Esophagus (tissue), 2 donors: ENCODE results near the gene CEL. TPM values are rescaled to one million over a fixed set of nuclear protein-coding genes. Genes with fewer than 3 reads are reported as not detected.
"Not testable (repeated sequence)": the region's sequence is repeated elsewhere in the genome, so short reads cannot be mapped to it uniquely, and the experiment has no call there.

Experiments used
- H3K27ac ChIP-seq, 2 donors: one replicate each; pipeline ENCODE4 v1.5.1; 2013; ENCODE audit warnings: low read depth in 2 of 2, mild to moderate bottlenecking in 2 of 2, inconsistent platforms in 1 of 2, low read length in 1 of 2, moderate library complexity in 1 of 2
- H3K27me3 ChIP-seq, 2 donors: one replicate each; pipeline ENCODE4 v1.6.1; 2013; ENCODE audit warnings: low read length in 2 of 2, control low read depth in 1 of 2, mild to moderate bottlenecking in 1 of 2; ENCODE audit not compliant: insufficient read depth in 2 of 2, control insufficient read depth in 1 of 2
- H3K36me3 ChIP-seq, 2 donors: one replicate each; pipeline ENCODE4 v1.6.1; 2013; ENCODE audit warnings: low read length in 1 of 2; ENCODE audit not compliant: control insufficient read depth in 2 of 2, insufficient read depth in 2 of 2
- H3K4me1 ChIP-seq, 2 donors: one replicate each; pipeline ENCODE4 v1.6.1; 2013; ENCODE audit warnings: low read length in 1 of 2; ENCODE audit not compliant: control insufficient read depth in 2 of 2, insufficient read depth in 2 of 2
- H3K4me3 ChIP-seq, 2 donors: one replicate each; pipeline ENCODE4 v1.5.1; 2013; ENCODE audit warnings: low read length in 2 of 2, mild to moderate bottlenecking in 2 of 2, low read depth in 1 of 2, moderate library complexity in 1 of 2
- H3K9me3 ChIP-seq, 2 donors: one replicate each; pipeline ENCODE4 v1.6.1; 2013; ENCODE audit warnings: mild to moderate bottlenecking in 2 of 2, low read depth in 1 of 2, low read length in 1 of 2, moderate library complexity in 1 of 2; ENCODE audit not compliant: control insufficient read depth in 2 of 2, insufficient read depth in 1 of 2
- WGBS, 2 donors: extraction: QIAGEN DNeasy Blood & Tissue Kit; methylation state at CpG; one replicate each; pipeline ENCODE4 v1.1.7; 2013; 5-methylcytosine and 5-hydroxymethylcytosine counted together
- polyA plus RNA-seq, 2 donors: library from polyadenylated mRNA; stranded (reverse); fragments of 200-250 nt; gene quantifications; one replicate each; pipeline ENCODE4 v1.2.3, GENCODE V29; 2013
- donor health status: healthy with polysubstance abuse.
- donor health status: Bipolar disorder and iron deficiency.

CEL gene
- polyA plus RNA-seq, 2 donors: 2.1 to 3.3 TPM

DNA sequence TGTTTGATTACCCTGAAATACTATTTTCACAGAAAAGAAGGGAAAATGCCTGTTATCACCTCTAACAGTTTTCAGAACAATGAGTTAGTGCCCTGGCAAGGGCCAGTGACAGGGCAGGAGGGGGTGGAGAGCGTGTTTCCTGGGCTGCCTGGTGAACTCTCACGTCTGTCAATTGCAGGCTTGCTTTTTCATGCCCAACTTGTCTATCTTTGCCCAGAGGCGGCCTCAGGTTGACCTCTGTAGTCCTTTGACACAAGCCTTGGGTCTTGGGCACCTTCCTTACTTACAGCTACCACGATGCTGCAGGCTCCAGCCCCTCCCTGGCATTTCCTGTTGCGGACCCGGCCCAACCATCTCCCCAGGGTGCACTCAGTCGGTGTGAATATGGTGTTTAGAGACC, 2.2 kb upstream of the CEL start:
- Histone ChIP-seq H3K4me3 (no peak overlapping the region), H3K27me3 (no peaks in the 10 kb centered on the region), H3K27ac (peak overlapping the region; percentile 62 to 88), H3K9me3 (no peaks in the 10 kb centered on the region), H3K4me1 (peaks cover 11 to 38% of the 10 kb centered on the region in 2 donors), H3K36me3 (peaks cover 0 to 23% of the 10 kb centered on the region in 2 donors)
- WGBS, 2 donors: 29 to 32% methylated on average over 7 of the region's 7 CpGs

DNA sequence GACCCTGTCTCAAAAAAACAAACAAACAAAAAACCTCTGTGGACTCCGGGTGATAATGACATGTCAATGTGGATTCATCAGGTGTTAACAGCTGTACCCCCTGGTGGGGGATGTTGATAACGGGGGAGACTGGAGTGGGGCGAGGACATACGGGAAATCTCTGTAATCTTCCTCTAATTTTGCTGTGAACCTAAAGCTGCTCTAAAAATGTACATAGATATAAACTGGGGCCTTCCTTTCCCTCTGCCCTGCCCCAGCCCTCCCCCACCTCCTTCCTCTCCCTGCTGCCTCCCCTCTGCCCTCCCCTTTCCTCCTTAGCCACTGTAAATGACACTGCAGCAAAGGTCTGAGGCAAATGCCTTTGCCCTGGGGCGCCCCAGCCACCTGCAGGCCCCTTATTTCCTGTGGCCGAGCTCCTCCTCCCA, 1.4 kb upstream of the CEL start:
- Histone ChIP-seq H3K27ac (peak overlapping the region; percentile 56 to 69), H3K4me1 (peaks cover 11 to 43% of the 10 kb centered on the region in 2 donors), H3K4me3 (no peak overlapping the region), H3K9me3 (no peaks in the 10 kb centered on the region), H3K36me3 (peaks cover 0 to 16% of the 10 kb centered on the region in 2 donors), H3K27me3 (no peaks in the 10 kb centered on the region)
- WGBS, 2 donors: 29 to 46% methylated on average over 5 to 6 of the region's 6 CpGs

DNA sequence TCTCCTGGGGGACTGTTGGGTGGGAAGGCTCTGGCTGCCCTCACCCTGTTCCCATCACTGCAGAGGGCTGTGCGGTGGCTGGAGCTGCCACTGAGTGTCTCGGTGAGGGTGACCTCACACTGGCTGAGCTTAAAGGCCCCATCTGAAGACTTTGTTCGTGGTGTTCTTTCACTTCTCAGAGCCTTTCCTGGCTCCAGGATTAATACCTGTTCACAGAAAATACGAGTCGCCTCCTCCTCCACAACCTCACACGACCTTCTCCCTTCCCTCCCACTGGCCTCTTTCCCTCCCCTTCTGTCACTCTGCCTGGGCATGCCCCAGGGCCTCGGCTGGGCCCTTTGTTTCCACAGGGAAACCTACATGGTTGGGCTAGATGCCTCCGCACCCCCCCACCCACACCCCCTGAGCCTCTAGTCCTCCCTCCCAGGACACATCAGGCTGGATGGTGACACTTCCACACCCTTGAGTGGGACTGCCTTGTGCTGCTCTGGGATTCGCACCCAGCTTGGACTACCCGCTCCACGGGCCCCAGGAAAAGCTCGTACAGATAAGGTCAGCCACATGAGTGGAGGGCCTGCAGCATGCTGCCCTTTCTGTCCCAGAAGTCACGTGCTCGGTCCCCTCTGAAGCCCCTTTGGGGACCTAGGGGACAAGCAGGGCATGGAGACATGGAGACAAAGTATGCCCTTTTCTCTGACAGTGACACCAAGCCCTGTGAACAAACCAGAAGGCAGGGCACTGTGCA, 590 bp upstream of the CEL start:
- peak overlapping the region; percentile 57 to 80 for H3K27ac ChIP-seq
- 43 to 46% methylated on average over 13 to 14 of the region's 14 CpGs for WGBS, 2 donors
- peaks cover 0 to 17% of the 10 kb centered on the region in 2 donors for H3K36me3 ChIP-seq
- H3K27me3 ChIP-seq, H3K9me3 ChIP-seq, H3K4me3 ChIP-seq: not testable (repeated sequence)
- peaks cover 11 to 39% of the 10 kb centered on the region in 2 donors for H3K4me1 ChIP-seq

DNA sequence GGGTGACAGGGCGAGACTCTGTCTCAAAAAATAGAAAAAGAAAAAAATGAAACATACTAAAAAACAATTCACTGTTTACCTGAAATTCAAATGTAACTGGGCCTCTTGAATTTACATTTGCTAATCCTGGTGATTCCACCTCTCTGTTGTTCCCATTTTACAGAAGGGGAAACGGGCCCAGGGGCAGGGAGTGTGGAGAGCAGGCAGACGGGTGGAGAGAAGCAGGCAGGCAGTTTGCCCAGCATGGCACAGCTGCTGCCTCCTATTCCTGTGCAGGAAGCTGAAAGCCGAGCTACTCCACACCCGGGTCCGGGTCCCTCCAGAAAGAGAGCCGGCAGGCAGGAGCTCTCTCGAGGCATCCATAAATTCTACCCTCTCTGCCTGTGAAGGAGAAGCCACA, 788 bp downstream of the CEL start:
- Histone ChIP-seq H3K4me1 (peaks cover 5 to 33% of the 10 kb centered on the region in 2 donors), H3K36me3 (peaks cover 0 to 11% of the 10 kb centered on the region in 2 donors)
- not testable (repeated sequence) for H3K9me3 ChIP-seq, H3K27me3 ChIP-seq, H3K27ac ChIP-seq, H3K4me3 ChIP-seq
- 35 to 45% methylated on average over 2 to 3 of the region's 8 CpGs for WGBS, 2 donors

DNA sequence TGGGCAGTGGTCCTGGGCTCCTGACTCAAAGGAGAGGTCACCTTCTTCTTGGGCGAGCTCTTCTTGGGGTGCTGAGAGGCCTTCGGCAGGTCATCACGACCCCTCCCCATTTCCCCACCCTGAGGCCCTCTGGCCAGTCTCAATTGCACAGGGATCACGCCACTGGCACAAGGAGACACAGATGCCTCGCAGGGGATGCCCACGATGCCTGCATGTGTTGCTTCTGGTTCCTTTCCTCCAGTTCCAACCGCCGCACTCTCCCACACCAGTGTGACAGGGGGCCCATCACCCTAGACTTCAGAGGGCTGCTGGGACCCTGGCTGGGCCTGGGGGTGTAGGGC, 1.3 kb downstream of the CEL start:
- Histone ChIP-seq H3K9me3 (no peaks in the 10 kb centered on the region), H3K4me1 (peaks cover 5 to 31% of the 10 kb centered on the region in 2 donors), H3K27ac (no peak overlapping the region), H3K4me3 (no peak overlapping the region), H3K27me3 (no peaks in the 10 kb centered on the region), H3K36me3 (peaks cover 0 to 6% of the 10 kb centered on the region in 2 donors)
- WGBS, 2 donors: 75 to 79% methylated on average over 8 of the region's 8 CpGs

DNA sequence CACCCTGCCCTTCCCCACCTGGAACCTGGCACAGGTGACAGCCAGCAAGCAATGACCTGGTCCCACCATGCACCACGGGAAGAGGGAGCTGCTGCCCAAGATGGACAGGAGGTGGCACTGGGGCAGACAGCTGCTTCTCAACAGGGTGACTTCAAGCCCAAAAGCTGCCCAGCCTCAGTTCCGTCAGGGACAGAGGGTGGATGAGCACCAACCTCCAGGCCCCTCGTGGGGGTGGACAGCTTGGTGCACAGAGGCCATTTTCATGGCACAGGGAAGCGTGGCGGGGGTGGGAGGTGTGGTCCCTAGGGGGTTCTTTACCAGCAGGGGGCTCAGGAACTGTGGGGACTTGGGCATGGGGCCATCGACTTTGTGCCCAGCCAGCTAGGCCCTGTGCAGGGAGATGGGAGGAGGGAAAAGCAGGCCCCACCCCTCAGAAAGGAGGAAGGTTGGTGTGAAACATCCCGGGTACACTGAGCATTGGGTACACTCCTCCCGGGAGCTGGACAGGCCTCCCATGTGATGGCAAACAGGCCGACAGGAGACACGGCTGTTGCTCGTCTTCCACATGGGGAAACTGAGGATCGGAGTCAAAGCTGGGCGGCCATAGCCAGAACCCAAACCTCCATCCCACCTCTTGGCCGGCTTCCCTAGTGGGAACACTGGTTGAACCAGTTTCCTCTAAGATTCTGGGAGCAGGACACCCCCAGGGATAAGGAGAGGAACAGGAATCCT, 1.9 kb downstream of the CEL start:
- 60 to 65% methylated on average over 14 of the region's 14 CpGs for WGBS, 2 donors
- Histone ChIP-seq H3K27ac (no peak overlapping the region), H3K4me1 (peaks cover 5 to 26% of the 10 kb centered on the region in 2 donors), H3K27me3 (no peaks in the 10 kb centered on the region), H3K9me3 (no peaks in the 10 kb centered on the region), H3K4me3 (no peak overlapping the region), H3K36me3 (peaks cover 0 to 5% of the 10 kb centered on the region in 2 donors)

DNA sequence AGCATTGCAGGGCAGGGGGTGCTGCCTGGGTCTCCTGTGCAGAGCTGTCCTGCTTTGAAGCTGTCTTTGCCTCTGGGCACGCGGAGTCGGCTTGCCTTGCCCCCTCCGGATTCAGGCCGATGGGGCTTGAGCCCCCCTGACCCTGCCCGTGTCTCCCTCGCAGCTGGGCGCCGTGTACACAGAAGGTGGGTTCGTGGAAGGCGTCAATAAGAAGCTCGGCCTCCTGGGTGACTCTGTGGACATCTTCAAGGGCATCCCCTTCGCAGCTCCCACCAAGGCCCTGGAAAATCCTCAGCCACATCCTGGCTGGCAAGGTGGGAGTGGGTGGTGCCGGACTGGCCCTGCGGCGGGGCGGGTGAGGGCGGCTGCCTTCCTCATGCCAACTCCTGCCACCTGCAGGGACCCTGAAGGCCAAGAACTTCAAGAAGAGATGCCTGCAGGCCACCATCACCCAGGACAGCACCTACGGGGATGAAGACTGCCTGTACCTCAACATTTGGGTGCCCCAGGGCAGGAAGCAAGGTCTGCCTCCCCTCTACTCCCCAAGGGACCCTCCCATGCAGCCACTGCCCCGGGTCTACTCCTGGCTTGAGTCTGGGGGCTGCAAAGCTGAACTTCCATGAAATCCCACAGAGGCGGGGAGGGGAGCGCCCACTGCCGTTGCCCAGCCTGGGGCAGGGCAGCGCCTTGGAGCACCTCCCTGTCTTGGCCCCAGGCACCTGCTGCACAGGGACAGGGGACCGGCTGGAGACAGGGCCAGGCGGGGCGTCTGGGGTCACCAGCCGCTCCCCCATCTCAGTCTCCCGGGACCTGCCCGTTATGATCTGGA, 2.7 kb downstream of the CEL start:
- peaks cover 5 to 26% of the 10 kb centered on the region in 2 donors for H3K4me1 ChIP-seq
- 70 to 72% methylated on average over 24 to 30 of the region's 30 CpGs for WGBS, 2 donors
- H3K36me3 ChIP-seq: peaks cover 0 to 5% of the 10 kb centered on the region in 2 donors
- H3K9me3 ChIP-seq: no peaks in the 10 kb centered on the region
- no peak overlapping the region for H3K27ac ChIP-seq
- H3K27me3 ChIP-seq: no peaks in the 10 kb centered on the region
- no peak overlapping the region for H3K4me3 ChIP-seq

DNA sequence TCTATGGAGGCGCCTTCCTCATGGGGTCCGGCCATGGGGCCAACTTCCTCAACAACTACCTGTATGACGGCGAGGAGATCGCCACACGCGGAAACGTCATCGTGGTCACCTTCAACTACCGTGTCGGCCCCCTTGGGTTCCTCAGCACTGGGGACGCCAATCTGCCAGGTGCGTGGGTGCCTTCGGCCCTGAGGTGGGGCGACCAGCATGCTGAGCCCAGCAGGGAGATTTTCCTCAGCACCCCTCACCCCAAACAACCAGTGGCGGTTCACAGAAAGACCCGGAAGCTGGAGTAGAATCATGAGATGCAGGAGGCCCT, 3.2 kb downstream of the CEL start:
- peaks cover 5 to 22% of the 10 kb centered on the region in 2 donors for H3K4me1 ChIP-seq
- 79 to 97% methylated on average over 17 of the region's 17 CpGs for WGBS, 2 donors

DNA sequence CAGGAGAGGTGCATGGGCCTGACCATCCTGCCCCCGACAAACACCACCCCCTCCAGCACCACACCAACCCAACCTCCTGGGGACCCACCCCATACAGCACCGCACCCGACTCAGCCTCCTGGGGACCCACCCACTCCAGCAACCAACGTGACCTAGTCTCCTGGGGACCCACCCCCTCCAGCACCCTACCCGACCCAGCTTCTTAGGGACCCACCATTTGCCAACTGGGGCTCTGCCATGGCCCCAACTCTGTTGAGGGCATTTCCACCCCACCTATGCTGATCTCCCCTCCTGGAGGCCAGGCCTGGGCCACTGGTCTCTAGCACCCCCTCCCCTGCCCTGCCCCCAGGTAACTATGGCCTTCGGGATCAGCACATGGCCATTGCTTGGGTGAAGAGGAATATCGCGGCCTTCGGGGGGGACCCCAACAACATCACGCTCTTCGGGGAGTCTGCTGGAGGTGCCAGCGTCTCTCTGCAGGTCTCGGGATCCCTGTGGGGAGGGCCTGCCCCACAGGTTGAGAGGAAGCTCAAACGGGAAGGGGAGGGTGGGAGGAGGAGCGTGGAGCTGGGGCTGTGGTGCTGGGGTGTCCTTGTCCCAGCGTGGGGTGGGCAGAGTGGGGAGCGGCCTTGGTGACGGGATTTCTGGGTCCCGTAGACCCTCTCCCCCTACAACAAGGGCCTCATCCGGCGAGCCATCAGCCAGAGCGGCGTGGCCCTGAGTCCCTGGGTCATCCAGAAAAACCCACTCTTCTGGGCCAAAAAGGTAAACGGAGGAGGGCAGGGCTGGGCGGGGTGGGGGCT, 4.6 kb downstream of the CEL start:
- Histone ChIP-seq H3K4me1 (peaks cover 3 to 20% of the 10 kb centered on the region in 2 donors), H3K9me3 (no peaks in the 10 kb centered on the region), H3K4me3 (no peak overlapping the region), H3K27me3 (no peaks in the 10 kb centered on the region), H3K36me3 (peaks cover 0 to 5% of the 10 kb centered on the region in 2 donors), H3K27ac (no peak overlapping the region)
- 85 to 91% methylated on average over 23 to 25 of the region's 25 CpGs for WGBS, 2 donors

More for the DNA sequence above, 3.2 kb downstream of the CEL start:
- H3K27me3 ChIP-seq: no peaks in the 10 kb centered on the region
- no peak overlapping the region for H3K27ac ChIP-seq
- H3K36me3 ChIP-seq: peaks cover 0 to 5% of the 10 kb centered on the region in 2 donors
- no peaks in the 10 kb centered on the region for H3K9me3 ChIP-seq
- H3K4me3 ChIP-seq: no peak overlapping the region
